Subcutaneous adipose tissue (tissue), 4 donors: ENCODE data around the gene PRKD2. TPM values are rescaled to one million over a fixed set of nuclear protein-coding genes. Genes with fewer than 3 reads are reported as not detected.

Experiments used
- CTCF ChIP-seq: fragments of 450-650 bp; IDR thresholded peaks from one replicate; pipeline ENCODE4 v1.5.1; 2016; ENCODE audit warnings: low read depth, mild to moderate bottlenecking, control low read depth, antibody characterized with exemption, moderate library complexity
- total RNA-seq, 4 donors: library from RNA; depleted of rRNA; stranded (reverse); fragments of >200 nt; gene quantifications; one replicate each; pipeline ENCODE4 v1.1.0, GENCODE V29; 2016

PRKD2 gene
- total RNA-seq, 4 donors from 2014 or later = 14.5 to 50.9 (median 25.0) TPM

GRCh38 chr19:46756544-46756888, 39.6 kb upstream of the PRKD2 start:
- no peak for TF ChIP-seq CTCF

GRCh38 chr19:46755853-46756543, 39.1 kb upstream of the PRKD2 start:
- no peak for TF ChIP-seq CTCF

GRCh38 chr19:46755077-46755852, 38.4 kb upstream of the PRKD2 start:
- TF ChIP-seq CTCF = no peak

GRCh38 chr19:46753420-46754155, 36.7 kb upstream of the PRKD2 start:
- TF ChIP-seq CTCF = no peak

GRCh38 chr19:46748325-46749109, 31.6 kb upstream of the PRKD2 start:
- TF ChIP-seq CTCF = no peak

- TF ChIP-seq CTCF = no peak
These were observed 29.6 kb upstream of the PRKD2 start, which contains the start of gene STRN4 for GRCh38 chr19:46746281-46747057. STRN4 (minus strand) TSS chr19:46746450; CDS start chr19:46746430, 20 bp downstream.
